Sigmoid colon (tissue), 4 donors: ENCODE data around the gene ZNF593OS.

Experiments
- EP300 ChIP-seq, 4 donors: sonication (generic); formaldehyde crosslinking; IDR thresholded peaks; one replicate each; pipeline ENCODE4 v1.6.1; 2017; ENCODE audit warnings: antibody characterized with exemption in 4 of 4
- POLR2A ChIP-seq, 2 donors: fragments of 450-650 bp; IDR thresholded peaks; one replicate each; pipeline ENCODE4 v1.6.1; 2016; ENCODE audit warnings: antibody characterized with exemption in 2 of 2, mild to moderate bottlenecking in 2 of 2, moderate library complexity in 2 of 2
- POLR2AphosphoS5 ChIP-seq, 4 donors: sonication (generic); formaldehyde crosslinking; IDR thresholded peaks; one replicate each; pipeline ENCODE4 v1.6.1; 2017; ENCODE audit warnings: antibody characterized with exemption in 4 of 4
- TF ChIP-seq, protein P1 (sequence below), 4 experiments: fragments of 450-650 bp in 3 of 4; fragments of 200-600 bp in 1 of 4; IDR thresholded peaks; one replicate each; pipeline ENCODE4 v1.5.1; 2016 to 2019; ENCODE audit warnings: antibody characterized with exemption in 4 of 4, mild to moderate bottlenecking in 3 of 4, moderate library complexity in 2 of 4

DNA sequence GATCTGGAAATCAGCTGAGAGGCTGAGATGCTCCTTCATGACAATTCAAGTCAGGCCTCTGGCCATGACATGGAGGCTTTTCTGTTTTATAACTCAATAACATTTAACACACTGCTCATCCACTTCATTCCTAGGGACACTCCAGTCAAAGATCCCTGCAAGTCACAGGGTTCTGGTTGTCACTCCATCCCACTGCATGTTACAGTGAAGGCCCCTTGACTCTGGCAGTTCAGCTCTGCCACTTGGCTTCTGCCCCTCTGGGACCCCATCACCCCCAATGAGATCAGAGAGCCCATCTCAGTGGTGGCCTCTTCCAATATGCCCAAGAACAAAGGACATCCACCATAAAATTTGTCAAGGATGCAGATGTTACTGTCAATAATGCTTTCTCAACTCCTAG lies 22.7 kb downstream of the ZNF593OS start:
- TF ChIP-seq, protein P1, sequence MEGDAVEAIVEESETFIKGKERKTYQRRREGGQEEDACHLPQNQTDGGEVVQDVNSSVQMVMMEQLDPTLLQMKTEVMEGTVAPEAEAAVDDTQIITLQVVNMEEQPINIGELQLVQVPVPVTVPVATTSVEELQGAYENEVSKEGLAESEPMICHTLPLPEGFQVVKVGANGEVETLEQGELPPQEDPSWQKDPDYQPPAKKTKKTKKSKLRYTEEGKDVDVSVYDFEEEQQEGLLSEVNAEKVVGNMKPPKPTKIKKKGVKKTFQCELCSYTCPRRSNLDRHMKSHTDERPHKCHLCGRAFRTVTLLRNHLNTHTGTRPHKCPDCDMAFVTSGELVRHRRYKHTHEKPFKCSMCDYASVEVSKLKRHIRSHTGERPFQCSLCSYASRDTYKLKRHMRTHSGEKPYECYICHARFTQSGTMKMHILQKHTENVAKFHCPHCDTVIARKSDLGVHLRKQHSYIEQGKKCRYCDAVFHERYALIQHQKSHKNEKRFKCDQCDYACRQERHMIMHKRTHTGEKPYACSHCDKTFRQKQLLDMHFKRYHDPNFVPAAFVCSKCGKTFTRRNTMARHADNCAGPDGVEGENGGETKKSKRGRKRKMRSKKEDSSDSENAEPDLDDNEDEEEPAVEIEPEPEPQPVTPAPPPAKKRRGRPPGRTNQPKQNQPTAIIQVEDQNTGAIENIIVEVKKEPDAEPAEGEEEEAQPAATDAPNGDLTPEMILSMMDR (IDR thresholded peaks at IDR 0.05): no peak
- TF ChIP-seq EP300 (IDR thresholded peaks at IDR 0.05) (no peak), POLR2AphosphoS5 (IDR thresholded peaks at IDR 0.05) (no peak), POLR2A (IDR thresholded peaks at IDR 0.05) (no peak)
